DND-41 (cell line): ENCODE results near the gene NDUFB7.

Source experiments
- CTCF ChIP-seq: IDR thresholded peaks from 2 replicates; pipeline ENCODE4 v1.5.1; 2012; ENCODE audit warnings: borderline replicate concordance, low read length, moderate library complexity, mild to moderate bottlenecking; ENCODE audit not compliant: poor library complexity, severe bottlenecking; ENCODE audit errors: extremely low read depth
- EZH2 ChIP-seq: IDR thresholded peaks from 3 replicates; pipeline ENCODE4 v1.6.1; 2012; ENCODE audit warnings: borderline replicate concordance, low read depth, mild to moderate bottlenecking, moderate library complexity, low read length, inconsistent platforms; ENCODE audit not compliant: severe bottlenecking

DNA sequence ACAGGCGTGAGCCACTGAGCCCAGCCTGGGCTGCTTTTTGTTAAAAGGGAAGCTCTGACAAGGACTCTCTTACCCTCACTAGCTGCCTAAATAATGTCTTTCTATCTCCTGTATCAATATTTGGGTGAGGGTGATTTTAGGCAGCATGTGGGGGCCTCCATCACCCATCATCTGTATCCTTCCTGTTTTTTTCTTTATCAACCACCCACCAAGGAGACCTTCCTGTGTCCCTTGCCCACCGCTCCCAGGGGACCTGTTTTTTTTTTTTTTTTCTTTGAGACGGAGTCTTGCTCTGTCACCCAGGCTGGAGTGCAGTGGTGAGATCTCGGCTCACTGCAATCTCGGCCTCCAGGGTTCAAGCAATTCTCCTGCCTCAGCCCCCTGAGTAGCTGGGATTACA, 5.4 kb upstream of the NDUFB7 start:
- TF ChIP-seq CTCF = no peak
- no peak for TF ChIP-seq EZH2
